GM18861 (cell line): ENCODE data around the gene B4GALT7.
"Not testable (repeated sequence)": the region's sequence is repeated elsewhere in the genome, so short reads cannot be mapped to it uniquely, and the experiment has no call there.

Experiments
- ATAC-seq: cut with Tn5 transposase; IDR thresholded peaks from one replicate; pipeline ENCODE4 v1.9.1; 2021; ENCODE audit not compliant: unreplicated experiment

Gene B4GALT7

GRCh38 chr5:177599731-177600507, at the start of gene B4GALT7:
Gene B4GALT7 (plus strand): TSS chr5:177600132. CDS start chr5:177600211, 79 bp downstream.
- ATAC-seq, result peak; percentile 75

GRCh38 chr5:177552839-177553455, 47.0 kb upstream of the B4GALT7 start:
- ATAC-seq, result no peak

- ATAC-seq, result peak; percentile 19
Measured at GRCh38 chr5:177553671-177554429, 46.1 kb upstream of the B4GALT7 start.

DNA sequence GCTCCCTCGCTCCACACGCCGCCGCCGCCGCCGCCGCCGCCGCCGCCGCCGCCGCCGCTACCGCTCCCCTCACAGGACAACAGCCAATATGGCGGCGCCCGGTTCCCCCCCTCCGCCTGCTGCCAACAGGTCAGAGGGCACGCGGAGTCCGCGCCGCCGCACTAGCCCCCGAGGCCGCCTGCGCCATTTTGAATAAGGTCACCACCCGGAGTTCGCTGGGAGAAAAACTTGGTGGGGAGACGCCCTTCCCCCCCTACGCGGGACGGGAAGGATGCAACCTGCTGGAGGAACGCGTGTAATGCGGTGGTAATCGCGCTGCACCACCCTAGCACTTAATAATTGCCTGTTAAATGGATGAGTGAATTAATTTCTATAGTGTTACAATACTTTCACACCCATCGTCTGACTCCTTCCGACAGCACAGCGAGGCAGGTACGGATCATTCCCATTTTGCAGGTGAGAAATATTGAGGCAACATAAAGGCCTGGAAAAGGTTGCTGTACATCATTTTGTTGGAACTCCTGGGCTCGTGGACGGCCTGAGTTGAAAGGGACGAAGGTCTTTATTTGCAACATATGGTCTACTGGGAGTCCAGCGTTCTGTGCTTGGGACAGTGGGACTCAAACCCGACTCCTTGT, 45.3 kb upstream of the B4GALT7 start, which contains the start of gene FAM193B:
FAM193B (minus strand) TSS at position 90 of the 638 bp plus-strand sequence. CDS start 105 bp downstream, outside the sequence.
- ATAC-seq, result peak; percentile 77

DNA sequence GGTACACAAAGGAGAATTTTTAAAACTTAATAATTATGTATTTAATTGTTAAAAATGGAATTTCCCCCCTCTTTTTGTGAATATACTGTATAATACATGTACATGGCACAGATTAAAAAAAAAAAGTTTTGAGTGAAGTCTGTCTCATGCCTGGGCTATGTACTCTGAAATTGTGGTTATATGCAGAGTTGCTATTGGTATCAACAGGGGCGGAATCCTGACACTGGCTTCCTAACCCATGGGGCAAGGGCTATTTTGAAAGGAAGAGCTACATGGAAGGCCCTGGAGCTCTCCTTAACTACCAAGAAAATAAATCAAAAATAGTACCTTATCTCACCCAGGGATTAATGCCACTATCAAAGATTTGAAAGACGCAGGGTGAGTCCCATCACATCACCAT, 44.7 kb upstream of the B4GALT7 start:
- no peak for ATAC-seq

- no peak for ATAC-seq
Measured at GRCh38 chr5:177555665-177556064, 44.3 kb upstream of the B4GALT7 start.

GRCh38 chr5:177557041-177557647, 42.8 kb upstream of the B4GALT7 start:
- no peak for ATAC-seq

DNA sequence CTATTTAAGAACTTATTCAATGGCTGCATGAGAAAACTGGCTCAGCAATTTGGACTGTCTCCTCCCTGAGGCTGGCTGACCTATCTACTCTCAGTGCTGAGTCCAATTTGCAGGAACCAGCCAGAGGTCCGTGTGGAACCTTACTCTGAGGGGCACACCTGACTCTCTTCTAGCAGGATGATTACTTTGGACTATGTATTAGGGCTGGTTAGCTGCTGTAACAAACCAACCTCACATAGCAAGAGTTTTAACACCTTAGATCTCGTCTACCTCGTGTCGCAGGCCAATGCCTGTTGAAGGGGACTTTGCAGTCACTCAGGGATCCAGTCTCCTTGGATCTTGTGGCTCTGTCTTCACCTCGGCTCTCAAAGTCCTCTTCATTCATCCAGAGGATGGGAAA, 42.1 kb upstream of the B4GALT7 start:
- no peak for ATAC-seq

DNA sequence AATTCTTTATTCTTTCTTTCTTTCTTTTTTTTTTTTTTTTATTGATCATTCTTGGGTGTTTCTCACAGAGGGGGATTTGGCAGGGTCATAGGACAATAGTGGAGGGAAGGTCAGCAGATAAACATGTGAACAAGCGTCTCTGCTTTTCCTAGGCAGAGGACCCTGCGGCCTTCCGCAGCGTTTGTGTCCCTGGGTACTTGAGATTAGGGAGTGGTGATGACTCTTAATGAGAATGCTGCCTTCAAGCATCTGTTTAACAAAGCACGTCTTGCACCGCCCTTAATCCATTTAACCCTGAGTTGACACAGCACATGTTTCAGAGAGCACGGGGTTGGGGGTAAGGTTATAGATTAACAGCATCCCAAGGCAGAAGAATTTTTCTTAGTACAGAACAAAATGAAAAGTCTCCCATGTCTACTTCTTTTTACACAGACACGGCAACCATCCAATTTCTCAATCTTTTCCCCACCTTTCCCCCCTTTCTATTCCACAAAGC, 40.4 kb upstream of the B4GALT7 start:
- ATAC-seq, result not testable (repeated sequence)

- no peak for ATAC-seq
Measured at GRCh38 chr5:177565046-177565445, 34.9 kb upstream of the B4GALT7 start.

DNA sequence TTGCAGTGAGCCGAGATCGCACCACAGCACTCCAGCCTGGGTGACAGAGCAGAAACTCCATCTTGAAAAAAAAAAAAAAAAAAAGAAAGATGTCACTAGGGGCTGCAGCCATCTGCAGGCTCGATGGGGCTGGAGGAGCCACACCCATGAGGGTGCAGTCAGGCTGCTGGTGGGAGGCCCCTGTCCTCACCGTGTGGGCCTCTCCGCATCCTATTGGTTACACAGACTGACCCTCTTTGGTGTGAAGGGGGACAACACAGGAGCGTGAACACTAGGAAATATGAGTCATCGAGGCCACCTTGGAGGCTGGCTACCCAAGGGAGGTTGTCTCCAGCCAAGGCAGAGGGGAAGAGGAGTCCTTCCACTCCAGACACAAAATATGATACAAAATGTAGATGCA, 31.6 kb upstream of the B4GALT7 start:
- ATAC-seq, result no peak

- ATAC-seq, result no peak
Measured at GRCh38 chr5:177569894-177570293, 30.0 kb upstream of the B4GALT7 start.

DNA sequence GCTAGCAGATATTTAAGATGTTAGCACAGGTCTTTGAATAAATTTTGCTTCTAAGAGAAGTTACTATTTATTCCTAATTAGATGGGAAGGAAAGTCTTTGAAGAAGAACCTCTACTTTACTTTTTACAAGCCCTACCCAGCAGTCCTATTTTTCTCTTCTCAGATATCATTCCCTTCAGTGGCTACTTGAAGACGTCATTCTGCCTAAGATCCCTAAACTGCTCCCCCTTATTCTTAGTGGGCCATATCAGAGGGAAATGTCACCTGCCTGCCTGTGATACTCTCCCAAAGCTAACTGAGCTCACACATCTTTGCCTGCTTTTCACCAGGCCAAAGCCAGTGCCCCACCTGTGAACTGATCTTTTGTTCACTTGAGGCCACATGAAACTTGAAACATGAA, 24.4 kb upstream of the B4GALT7 start:
- ATAC-seq, result no peak

DNA sequence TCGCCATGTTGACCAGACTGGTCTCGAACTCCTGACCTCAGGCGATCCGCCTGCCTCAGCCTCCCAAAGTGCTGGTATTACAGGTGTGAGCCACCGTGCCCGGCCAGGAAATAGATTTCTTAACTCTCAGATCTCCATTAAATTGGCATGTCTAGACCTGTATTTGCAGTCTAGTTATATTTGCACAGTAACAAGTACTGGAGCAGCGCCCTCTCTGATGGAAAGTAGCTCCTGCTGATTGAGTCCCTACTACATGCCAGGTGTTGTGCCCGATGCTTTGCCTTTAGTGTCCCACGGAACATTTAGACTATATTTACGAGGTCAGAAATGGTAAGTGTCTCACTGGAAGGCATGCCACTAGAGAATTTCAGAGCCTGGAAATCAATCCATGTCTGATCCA, 23.8 kb upstream of the B4GALT7 start:
- no peak for ATAC-seq

GRCh38 chr5:177578316-177578715, 21.6 kb upstream of the B4GALT7 start:
- no peak for ATAC-seq

DNA sequence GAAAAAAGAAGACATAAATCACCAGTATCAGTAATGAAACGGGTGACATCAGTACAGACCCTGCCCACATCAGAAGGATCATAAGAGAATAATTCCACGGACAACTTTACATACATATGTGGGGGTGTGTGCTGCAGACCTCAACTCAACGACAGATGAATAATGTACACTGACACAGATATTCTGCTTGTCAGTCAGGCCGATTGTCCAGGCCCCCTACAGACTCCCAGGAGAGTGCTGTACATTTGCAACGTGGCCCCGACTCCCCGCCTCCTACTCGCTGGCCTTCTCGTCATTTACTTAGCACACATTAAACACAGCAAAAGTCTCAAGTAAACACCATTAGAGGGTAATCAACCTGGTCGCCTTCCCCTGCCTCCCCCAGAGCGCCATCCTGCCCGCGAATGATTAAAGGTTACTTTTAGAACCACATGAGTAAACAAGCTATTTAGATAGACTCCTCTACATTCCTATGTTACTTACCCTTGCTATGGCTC, 11.5 kb upstream of the B4GALT7 start:
- ATAC-seq, result no peak

DNA sequence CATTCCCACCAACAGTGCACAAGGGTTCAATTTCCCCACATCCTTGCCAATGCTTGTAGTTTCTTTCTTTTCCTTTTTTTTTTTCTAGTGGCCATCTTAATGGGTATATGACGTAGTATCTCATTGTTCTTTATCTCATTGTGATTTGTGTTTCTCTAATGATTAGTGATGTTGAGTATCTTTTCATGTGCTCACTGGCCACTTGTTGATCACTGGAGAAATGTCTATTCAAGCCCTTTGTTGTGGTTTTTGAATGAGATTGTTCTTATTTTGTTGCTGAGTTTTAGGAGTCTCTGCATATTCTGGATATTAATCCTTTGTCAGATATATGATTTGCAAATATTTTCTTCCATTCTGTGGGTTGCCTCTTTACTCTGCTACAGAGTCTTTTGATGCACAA, 9.5 kb upstream of the B4GALT7 start:
- no peak for ATAC-seq

DNA sequence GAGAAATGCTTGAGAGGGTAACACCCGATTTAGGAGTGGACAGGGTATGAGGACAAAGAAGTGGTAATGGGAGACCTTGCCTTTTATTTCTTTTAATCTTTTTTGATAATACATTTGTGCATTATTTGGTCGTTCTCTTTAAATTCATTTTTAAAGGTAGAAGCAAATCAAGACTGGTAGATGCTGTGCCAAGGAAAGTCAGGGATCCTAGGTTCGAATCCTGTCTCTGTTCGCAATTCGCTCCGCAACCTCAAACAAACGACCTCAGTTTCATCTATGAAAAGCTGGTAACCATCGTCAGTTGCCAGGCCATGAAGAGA, 8.3 kb upstream of the B4GALT7 start:
- no peak for ATAC-seq

GRCh38 chr5:177592010-177592834, 7.7 kb upstream of the B4GALT7 start, which contains the start of gene TMED9:
Gene TMED9 (plus strand): TSS chr5:177592203. CDS start chr5:177592215, 12 bp downstream.
- peak; percentile 86 for ATAC-seq

DNA sequence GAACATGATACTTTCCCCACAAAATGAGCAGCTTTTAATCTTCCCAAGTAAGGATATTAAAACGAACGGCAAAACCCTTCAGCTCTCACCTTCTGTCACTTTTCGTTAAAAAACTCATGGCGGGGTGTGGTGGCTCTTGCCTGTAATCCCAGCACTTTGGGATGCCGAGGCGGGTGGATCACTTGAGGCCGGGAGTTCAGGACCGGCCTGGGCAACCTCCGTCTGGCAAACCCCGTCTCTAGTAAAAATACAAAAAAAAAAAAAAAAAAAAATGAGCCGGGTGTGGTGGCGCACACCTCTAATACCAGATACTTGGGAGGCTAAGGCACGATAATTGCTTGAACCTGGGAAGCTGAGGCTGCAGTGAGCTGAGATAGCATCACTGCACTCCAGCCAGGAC, 7.0 kb upstream of the B4GALT7 start:
- ATAC-seq, result no peak
